K562 (cell line): ENCODE results near the gene PRDM11. TPM values are rescaled to one million over a fixed set of nuclear protein-coding genes. Genes with fewer than 3 reads are reported as not detected.
A peak's percentile ranks its signal among the peaks of the same experiment; 100 is the strongest.

Experiments used
- CBX1 ChIP-seq: sonication (generic); IDR thresholded peaks from 2 replicates; pipeline ENCODE4 v1.6.1; 2016; ENCODE audit warnings: antibody characterized with exemption, low read depth, mild to moderate bottlenecking
- DPF2 ChIP-seq: fragments of 450-650 bp; IDR thresholded peaks from 2 replicates; pipeline ENCODE4 v1.6.1; 2016
- EP300 ChIP-seq: IDR thresholded peaks from 2 replicates; pipeline ENCODE4 v1.6.1; 2012; ENCODE audit warnings: low read length, improper control_type of control experiment
- ETV6 ChIP-seq, 3 experiments: fragments of 150-350 bp in 1 of 3; sonication (generic) in 1 of 3; formaldehyde crosslinking in 1 of 3; IDR thresholded peaks; 2 replicates each; pipeline versions ENCODE4 v1.6.1 to v1.8.0; 2014 to 2022; ENCODE audit warnings: borderline replicate concordance in 2 of 3, low read depth in 2 of 3, antibody characterized with exemption in 1 of 3, low read length in 1 of 3, mild to moderate bottlenecking in 1 of 3, missing genetic modification reagents in 1 of 3
- FOXK1 ChIP-seq: sonication (generic); formaldehyde crosslinking; IDR thresholded peaks from 2 replicates; pipeline ENCODE4 v1.8.0; 2022; ENCODE audit warnings: missing genetic modification reagents, mild to moderate bottlenecking, borderline replicate concordance
- KAT2B ChIP-seq: IDR thresholded peaks from one replicate; pipeline ENCODE4 v1.6.1; 2012; ENCODE audit warnings: low read depth, mild to moderate bottlenecking, control low read depth, inconsistent platforms, low read length, moderate library complexity
- RBM17 ChIP-seq: fragments of 200-400 bp; formaldehyde crosslinking; IDR thresholded peaks from 2 replicates; pipeline ENCODE4 v1.6.1; 2017; ENCODE audit warnings: low read depth, mild to moderate bottlenecking, low read length, borderline replicate concordance
- TBP ChIP-seq: optimal IDR thresholded peaks from 2 replicates; pipeline ENCODE3; 2011; ENCODE audit warnings: low read depth, low read length, improper control_type of control experiment
- UBTF ChIP-seq, 2 experiments: IDR thresholded peaks; 2 replicates each; pipeline ENCODE4 v1.6.1; 2012; ENCODE audit warnings: improper control_type of control experiment in 2 of 2, low read depth in 2 of 2, low read length in 2 of 2, borderline replicate concordance in 1 of 2
- ZBTB9 ChIP-seq: fragments of 450-650 bp; formaldehyde crosslinking; IDR thresholded peaks from 2 replicates; pipeline ENCODE4 v1.4.0; 2020; ENCODE audit warnings: mild to moderate bottlenecking, moderate library complexity
- ZNF184 ChIP-seq: sonication (generic); formaldehyde crosslinking; IDR thresholded peaks from 2 replicates; pipeline ENCODE4 v1.5.0; 2020; ENCODE audit warnings: missing genetic modification reagents
- ZNF232 ChIP-seq: sonication (generic); formaldehyde crosslinking; IDR thresholded peaks from 2 replicates; pipeline ENCODE4 v1.8.0; 2022; ENCODE audit warnings: mild to moderate bottlenecking, missing genetic modification reagents
- ZNF518B ChIP-seq: fragments of 250-450 bp; sonication (Bioruptor Pico); IDR thresholded peaks from 2 replicates; pipeline ENCODE4 v1.5.0; 2021; ENCODE audit warnings: mild to moderate bottlenecking, moderate library complexity
- ZNF586 ChIP-seq: fragments of 450-650 bp; formaldehyde crosslinking; conservative IDR thresholded peaks from 2 replicates; pipeline ENCODE4 v1.4.0; 2020; ENCODE audit warnings: mild to moderate bottlenecking, moderate library complexity
- polyA plus RNA-seq, 8 experiments: library from polyadenylated mRNA; depleted of rRNA in 4 of 8; stranded (reverse) in 5 of 8; unstranded in 3 of 8; fragments of >200 nt; fragmentation: Nextera tagmentation in 2 of 8; fragmentation: Illumina TruSeq in 1 of 8; extraction: Ambion mirVana in 2 of 8; extraction: Trizol in 1 of 8; gene quantifications; 2 replicates each; pipeline versions ENCODE4 v1.2.1 to v1.2.3, GENCODE V29; 2011 to 2014; ENCODE audit warnings: inconsistent platforms in 1 of 8, missing spikeins in 1 of 8
- total RNA-seq, 7 experiments: library from RNA; depleted of rRNA in 6 of 7; stranded (reverse); fragments of >200 nt in 6 of 7; fragmentation: Illumina TruSeq in 2 of 7; extraction: Trizol in 2 of 7; gene quantifications; 2 replicates each; pipeline versions ENCODE4 v1.2.1 to v1.2.3, GENCODE V29; 2011 to 2021; ENCODE audit warnings: low replicate concordance in 1 of 7
- TF ChIP-seq, protein P1 (sequence below): sonication (generic); formaldehyde crosslinking; IDR thresholded peaks from 2 replicates; pipeline ENCODE4 v1.8.0; 2023; ENCODE audit warnings: mild to moderate bottlenecking, missing genetic modification reagents

PRDM11 gene
- total and polyA plus RNA-seq, 9 of the 15 experiments (the other 6 are each of a cell fraction or from before 2014, with no cell fraction given) = 0.01 to 1.1 (median 0.29) TPM

- TF ChIP-seq DPF2 = no peak
- no peak for TF ChIP-seq KAT2B
- no peak for TF ChIP-seq EP300
- no peak for TF ChIP-seq ZNF586 (CRISPR knock-in tag)
- no peak for TF ChIP-seq CBX1
- TF ChIP-seq, protein P1, sequence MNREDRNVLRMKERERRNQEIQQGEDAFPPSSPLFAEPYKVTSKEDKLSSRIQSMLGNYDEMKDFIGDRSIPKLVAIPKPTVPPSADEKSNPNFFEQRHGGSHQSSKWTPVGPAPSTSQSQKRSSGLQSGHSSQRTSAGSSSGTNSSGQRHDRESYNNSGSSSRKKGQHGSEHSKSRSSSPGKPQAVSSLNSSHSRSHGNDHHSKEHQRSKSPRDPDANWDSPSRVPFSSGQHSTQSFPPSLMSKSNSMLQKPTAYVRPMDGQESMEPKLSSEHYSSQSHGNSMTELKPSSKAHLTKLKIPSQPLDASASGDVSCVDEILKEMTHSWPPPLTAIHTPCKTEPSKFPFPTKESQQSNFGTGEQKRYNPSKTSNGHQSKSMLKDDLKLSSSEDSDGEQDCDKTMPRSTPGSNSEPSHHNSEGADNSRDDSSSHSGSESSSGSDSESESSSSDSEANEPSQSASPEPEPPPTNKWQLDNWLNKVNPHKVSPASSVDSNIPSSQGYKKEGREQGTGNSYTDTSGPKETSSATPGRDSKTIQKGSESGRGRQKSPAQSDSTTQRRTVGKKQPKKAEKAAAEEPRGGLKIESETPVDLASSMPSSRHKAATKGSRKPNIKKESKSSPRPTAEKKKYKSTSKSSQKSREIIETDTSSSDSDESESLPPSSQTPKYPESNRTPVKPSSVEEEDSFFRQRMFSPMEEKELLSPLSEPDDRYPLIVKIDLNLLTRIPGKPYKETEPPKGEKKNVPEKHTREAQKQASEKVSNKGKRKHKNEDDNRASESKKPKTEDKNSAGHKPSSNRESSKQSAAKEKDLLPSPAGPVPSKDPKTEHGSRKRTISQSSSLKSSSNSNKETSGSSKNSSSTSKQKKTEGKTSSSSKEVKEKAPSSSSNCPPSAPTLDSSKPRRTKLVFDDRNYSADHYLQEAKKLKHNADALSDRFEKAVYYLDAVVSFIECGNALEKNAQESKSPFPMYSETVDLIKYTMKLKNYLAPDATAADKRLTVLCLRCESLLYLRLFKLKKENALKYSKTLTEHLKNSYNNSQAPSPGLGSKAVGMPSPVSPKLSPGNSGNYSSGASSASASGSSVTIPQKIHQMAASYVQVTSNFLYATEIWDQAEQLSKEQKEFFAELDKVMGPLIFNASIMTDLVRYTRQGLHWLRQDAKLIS (CRISPR knock-in tag) = no peak
- TF ChIP-seq ETV6 (IDR thresholded peaks at IDR 0.05; ENCODE audit: borderline replicate concordance in 1 of 2, low read depth in 2 of 2, low read length in 1 of 2) = no peak
- no peak; the same call in 1 of the 2 replicates for TF ChIP-seq ETV6 (CRISPR knock-in tag; IDR thresholded peaks at IDR 0.05; ENCODE audit: borderline replicate concordance)
- no peak for TF ChIP-seq ZNF184 (CRISPR knock-in tag)
- TF ChIP-seq ZNF232 = 0 out of 2 replicates have a peak, but pooled peaks have one; percentile 69
- TF ChIP-seq ZNF518B (CRISPR knock-in tag) = no peak
- no peak for TF ChIP-seq TBP
- TF ChIP-seq ZBTB9 (CRISPR knock-in tag) = no peak
- TF ChIP-seq FOXK1 (CRISPR knock-in tag) = peak; percentile 74; the same call in 1 of the 2 replicates
- TF ChIP-seq UBTF (IDR thresholded peaks at IDR 0.05; ENCODE audit: borderline replicate concordance in 1 of 2, low read depth in 2 of 2, low read length in 2 of 2) = no peak
- TF ChIP-seq RBM17 = no peak
Measured at GRCh38 chr11:45097721-45098493, 48.5 kb upstream of the PRDM11 start (continued).
